Stimulated activated memory B cell treated with anti-CD40 and anti-IgM and Interleukin-4, amounts not matched to agents 10 μg/mL and 1 μg/mL and 100 μg/mL, for 72 hours (primary cell): Measurements from ENCODE around the gene PSMC3IP.
"Not testable (repeated sequence)": the region's sequence is repeated elsewhere in the genome, so short reads cannot be mapped to it uniquely, and the experiment has no call there.

Experiments used
- ATAC-seq: fragments of 150-1000 bp; cut with Tn5 transposase; 2 replicates; pipeline ENCODE4 v1.10.0; 2021
- H3K27ac Mint-ChIP-seq: one replicate; pipeline ENCODE4 v1.8.0; 2022; ENCODE audit warnings: mild to moderate bottlenecking, mixed read lengths
- H3K27me3 Mint-ChIP-seq: one replicate; pipeline ENCODE4 v1.8.0; 2022; ENCODE audit warnings: mixed read lengths
- H3K36me3 Mint-ChIP-seq: one replicate; pipeline ENCODE4 v1.8.0; 2022; ENCODE audit warnings: mixed read lengths
- H3K4me1 Mint-ChIP-seq: one replicate; pipeline ENCODE4 v1.8.0; 2022; ENCODE audit warnings: mixed read lengths
- H3K4me3 Mint-ChIP-seq: one replicate; pipeline ENCODE4 v1.8.0; 2022; ENCODE audit warnings: mild to moderate bottlenecking, moderate library complexity, mixed read lengths
- H3K9me3 Mint-ChIP-seq: one replicate; pipeline ENCODE4 v1.8.0; 2022; ENCODE audit warnings: mixed read lengths

The PSMC3IP gene

GRCh38 chr17:42555122-42555622 lies 22.4 kb downstream of the PSMC3IP start:
- no peaks in the 10 kb centered on the region for H3K27me3 Mint-ChIP-seq
- H3K36me3 Mint-ChIP-seq, result no peaks in the 10 kb centered on the region
- peak overlapping the region; percentile 98 for H3K27ac Mint-ChIP-seq
- ATAC-seq, result no peak
- H3K4me1 Mint-ChIP-seq, result peaks cover 49% of the 10 kb centered on the region
- peak overlapping the region; percentile 99 for H3K4me3 Mint-ChIP-seq
- no peaks in the 10 kb centered on the region for H3K9me3 Mint-ChIP-seq

- H3K27ac Mint-ChIP-seq, result peak overlapping the region; percentile 98
- H3K27me3 Mint-ChIP-seq, result no peaks in the 10 kb centered on the region
- H3K4me3 Mint-ChIP-seq, result peak overlapping the region; percentile 99
- no peaks in the 10 kb centered on the region for H3K9me3 Mint-ChIP-seq
- ATAC-seq, result peak; percentile 96
- H3K36me3 Mint-ChIP-seq, result no peaks in the 10 kb centered on the region
- H3K4me1 Mint-ChIP-seq, result peaks cover 45% of the 10 kb centered on the region
Observed at GRCh38 chr17:42554250-42555121, 23.0 kb downstream of the PSMC3IP start.

GRCh38 chr17:42553866-42554249 lies 23.7 kb downstream of the PSMC3IP start:
- Mint-ChIP-seq H3K4me1 (peaks cover 50% of the 10 kb centered on the region), H3K27ac (peak overlapping the region; percentile 98), H3K36me3 (no peaks in the 10 kb centered on the region), H3K9me3 (no peaks in the 10 kb centered on the region), H3K27me3 (no peaks in the 10 kb centered on the region), H3K4me3 (peak overlapping the region; percentile 99)
- no peak for ATAC-seq

- Mint-ChIP-seq H3K4me3 (peak overlapping the region; percentile 99), H3K36me3 (no peaks in the 10 kb centered on the region), H3K9me3 (no peaks in the 10 kb centered on the region), H3K27me3 (no peaks in the 10 kb centered on the region), H3K27ac (peak overlapping the region; percentile 98), H3K4me1 (peaks cover 53% of the 10 kb centered on the region)
- no peak for ATAC-seq
Observed at GRCh38 chr17:42553161-42553818, 24.2 kb downstream of the PSMC3IP start.

GRCh38 chr17:42552736-42553135 lies 24.8 kb downstream of the PSMC3IP start, which contains the start of gene HSD17B1:
Gene HSD17B1, plus strand, starts transcription at chr17:42552923. Its CDS starts 11 bp downstream, at chr17:42552934.
- ATAC-seq, H3K9me3 Mint-ChIP-seq, H3K27me3 Mint-ChIP-seq, H3K36me3 Mint-ChIP-seq: not testable (repeated sequence)
- peak within 1 kb of the TSS; percentile 99 for H3K4me3 Mint-ChIP-seq
- peaks cover 54% of the 10 kb centered on the region for H3K4me1 Mint-ChIP-seq
- peak within 1 kb of the TSS; percentile 98 for H3K27ac Mint-ChIP-seq

- no peak for ATAC-seq
Observed at GRCh38 chr17:42548993-42549755, 28.4 kb downstream of the PSMC3IP start.

GRCh38 chr17:42548070-42548837 lies 29.3 kb downstream of the PSMC3IP start:
- Mint-ChIP-seq H3K4me1 (peaks cover 38% of the 10 kb centered on the region), H3K9me3 (no peaks in the 10 kb centered on the region), H3K27me3 (no peaks in the 10 kb centered on the region), H3K27ac (no peak overlapping the region), H3K4me3 (peak overlapping the region; percentile 45), H3K36me3 (peaks cover 2% of the 10 kb centered on the region)
- ATAC-seq, result peak; percentile 94

More at GRCh38 chr17:42548993-42549755, 28.4 kb downstream of the PSMC3IP start:
- Mint-ChIP-seq H3K9me3 (no peaks in the 10 kb centered on the region), H3K27me3 (no peaks in the 10 kb centered on the region), H3K36me3 (no peaks in the 10 kb centered on the region), H3K27ac (no peak overlapping the region), H3K4me1 (peaks cover 47% of the 10 kb centered on the region), H3K4me3 (peak overlapping the region; percentile 45)

- no peak for ATAC-seq
- H3K9me3 Mint-ChIP-seq, result no peaks in the 10 kb centered on the region
- peaks cover 33% of the 10 kb centered on the region for H3K4me1 Mint-ChIP-seq
- peaks cover 8% of the 10 kb centered on the region for H3K36me3 Mint-ChIP-seq
- no peak overlapping the region for H3K27ac Mint-ChIP-seq
- H3K4me3 Mint-ChIP-seq, result peak overlapping the region; percentile 45
- H3K27me3 Mint-ChIP-seq, result no peaks in the 10 kb centered on the region
Observed at GRCh38 chr17:42547698-42548069, 29.8 kb downstream of the PSMC3IP start.

GRCh38 chr17:42547001-42547461 lies 30.5 kb downstream of the PSMC3IP start:
- ATAC-seq, result no peak
- peaks cover 9% of the 10 kb centered on the region for H3K36me3 Mint-ChIP-seq
- peak overlapping the region; percentile 63 for H3K27ac Mint-ChIP-seq
- H3K27me3 Mint-ChIP-seq, result no peaks in the 10 kb centered on the region
- H3K4me3 Mint-ChIP-seq, result peak overlapping the region; percentile 33
- no peaks in the 10 kb centered on the region for H3K9me3 Mint-ChIP-seq
- peaks cover 30% of the 10 kb centered on the region for H3K4me1 Mint-ChIP-seq

GRCh38 chr17:42545755-42546505 lies 31.6 kb downstream of the PSMC3IP start:
- not testable (repeated sequence) for H3K9me3 Mint-ChIP-seq, ATAC-seq, H3K4me3 Mint-ChIP-seq, H3K27me3 Mint-ChIP-seq, H3K27ac Mint-ChIP-seq
- Mint-ChIP-seq H3K4me1 (peaks cover 23% of the 10 kb centered on the region), H3K36me3 (peaks cover 15% of the 10 kb centered on the region)

GRCh38 chr17:42544874-42545283 lies 32.6 kb downstream of the PSMC3IP start:
- no peaks in the 10 kb centered on the region for H3K9me3 Mint-ChIP-seq
- no peak for ATAC-seq
- peaks cover 26% of the 10 kb centered on the region for H3K36me3 Mint-ChIP-seq
- peaks cover 19% of the 10 kb centered on the region for H3K4me1 Mint-ChIP-seq
- no peak overlapping the region for H3K4me3 Mint-ChIP-seq
- no peak overlapping the region for H3K27ac Mint-ChIP-seq
- H3K27me3 Mint-ChIP-seq, result no peaks in the 10 kb centered on the region

- H3K9me3 Mint-ChIP-seq, result no peaks in the 10 kb centered on the region
- peaks cover 34% of the 10 kb centered on the region for H3K36me3 Mint-ChIP-seq
- H3K4me3 Mint-ChIP-seq, result no peak overlapping the region
- H3K27ac Mint-ChIP-seq, result no peak overlapping the region
- peaks cover 9% of the 10 kb centered on the region for H3K4me1 Mint-ChIP-seq
- no peak for ATAC-seq
- H3K27me3 Mint-ChIP-seq, result no peaks in the 10 kb centered on the region
Observed at GRCh38 chr17:42543190-42544079, 34.1 kb downstream of the PSMC3IP start.
